Endothelial cell (in vitro differentiated cells): ENCODE data around the gene ANKUB1. TPM values are rescaled to one million over a fixed set of nuclear protein-coding genes. Genes with fewer than 3 reads are reported as not detected.
A peak's percentile ranks its signal among the peaks of the same experiment; 100 is the strongest.

Experiments used
- DNase-seq: peaks from one replicate; pipeline ENCODE4 v3.0.0; 2021; ENCODE audit warnings: low spot score
- H3K27ac Mint-ChIP-seq: one replicate; pipeline ENCODE4 v1.8.0; 2021; ENCODE audit warnings: mixed read lengths, inconsistent platforms; ENCODE audit not compliant: unreplicated experiment
- H3K27me3 Mint-ChIP-seq: one replicate; pipeline ENCODE4 v1.8.0; 2021; ENCODE audit warnings: mild to moderate bottlenecking, moderate library complexity, mixed read lengths, inconsistent platforms; ENCODE audit not compliant: unreplicated experiment
- H3K36me3 Mint-ChIP-seq: one replicate; pipeline ENCODE4 v1.8.0; 2021; ENCODE audit warnings: mild to moderate bottlenecking, low read depth, mixed read lengths, inconsistent platforms; ENCODE audit not compliant: unreplicated experiment
- H3K4me1 Mint-ChIP-seq: one replicate; pipeline ENCODE4 v1.8.0; 2021; ENCODE audit warnings: mild to moderate bottlenecking, mixed read lengths, inconsistent platforms; ENCODE audit not compliant: unreplicated experiment
- H3K4me3 Mint-ChIP-seq: one replicate; pipeline ENCODE4 v1.8.0; 2021; ENCODE audit warnings: mild to moderate bottlenecking, mixed read lengths, inconsistent platforms; ENCODE audit not compliant: unreplicated experiment
- H3K9me3 Mint-ChIP-seq: one replicate; pipeline ENCODE4 v1.8.0; 2021; ENCODE audit warnings: mixed read lengths, inconsistent platforms; ENCODE audit not compliant: unreplicated experiment
- total RNA-seq: library from RNA; stranded (reverse); fragmentation: NEBNext Ultra II Directional; extraction: Animal tissue kit (Norgen Biotek cat#: 25700); gene quantifications from one replicate; pipeline ENCODE4 v1.2.1, GENCODE V29; 2021; ENCODE audit not compliant: unreplicated experiment
- TF ChIP-seq, protein P1 (sequence below): fragments of 200-600 bp; sonication (generic); IDR thresholded peaks from one replicate; pipeline ENCODE4 v1.5.0; 2021; ENCODE audit warnings: antibody characterized with exemption; ENCODE audit not compliant: unreplicated experiment

ANKUB1 gene
- total RNA-seq, 1 donor from 2014 or later: not detected

DNA sequence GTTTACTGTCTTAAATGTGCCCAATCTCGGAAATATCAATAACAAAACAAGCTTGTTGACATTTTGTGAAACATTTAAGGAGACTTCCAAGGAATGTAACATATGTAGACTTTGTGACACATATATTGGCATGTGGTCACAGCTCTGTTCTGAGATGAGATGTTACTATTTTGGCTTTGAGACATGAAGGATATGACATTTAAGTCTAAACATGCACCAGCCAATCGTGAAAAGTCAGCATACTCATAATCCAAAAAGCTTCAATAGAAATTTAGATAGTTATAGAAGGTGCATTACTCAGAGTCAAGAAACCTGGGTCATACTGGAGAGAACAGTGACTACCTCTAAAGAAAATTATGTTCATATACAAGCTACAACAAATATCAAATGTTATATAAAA lies 53.5 kb downstream of the ANKUB1 start:
- no peaks in the 10 kb centered on the region for H3K36me3 Mint-ChIP-seq
- TF ChIP-seq, protein P1, sequence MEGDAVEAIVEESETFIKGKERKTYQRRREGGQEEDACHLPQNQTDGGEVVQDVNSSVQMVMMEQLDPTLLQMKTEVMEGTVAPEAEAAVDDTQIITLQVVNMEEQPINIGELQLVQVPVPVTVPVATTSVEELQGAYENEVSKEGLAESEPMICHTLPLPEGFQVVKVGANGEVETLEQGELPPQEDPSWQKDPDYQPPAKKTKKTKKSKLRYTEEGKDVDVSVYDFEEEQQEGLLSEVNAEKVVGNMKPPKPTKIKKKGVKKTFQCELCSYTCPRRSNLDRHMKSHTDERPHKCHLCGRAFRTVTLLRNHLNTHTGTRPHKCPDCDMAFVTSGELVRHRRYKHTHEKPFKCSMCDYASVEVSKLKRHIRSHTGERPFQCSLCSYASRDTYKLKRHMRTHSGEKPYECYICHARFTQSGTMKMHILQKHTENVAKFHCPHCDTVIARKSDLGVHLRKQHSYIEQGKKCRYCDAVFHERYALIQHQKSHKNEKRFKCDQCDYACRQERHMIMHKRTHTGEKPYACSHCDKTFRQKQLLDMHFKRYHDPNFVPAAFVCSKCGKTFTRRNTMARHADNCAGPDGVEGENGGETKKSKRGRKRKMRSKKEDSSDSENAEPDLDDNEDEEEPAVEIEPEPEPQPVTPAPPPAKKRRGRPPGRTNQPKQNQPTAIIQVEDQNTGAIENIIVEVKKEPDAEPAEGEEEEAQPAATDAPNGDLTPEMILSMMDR: no peak
- H3K27ac Mint-ChIP-seq: no peak overlapping the region
- peaks cover 25% of the 10 kb centered on the region for H3K4me1 Mint-ChIP-seq
- no peak for DNase-seq
- no peak overlapping the region for H3K4me3 Mint-ChIP-seq
- no peaks in the 10 kb centered on the region for H3K27me3 Mint-ChIP-seq
- no peaks in the 10 kb centered on the region for H3K9me3 Mint-ChIP-seq

DNA sequence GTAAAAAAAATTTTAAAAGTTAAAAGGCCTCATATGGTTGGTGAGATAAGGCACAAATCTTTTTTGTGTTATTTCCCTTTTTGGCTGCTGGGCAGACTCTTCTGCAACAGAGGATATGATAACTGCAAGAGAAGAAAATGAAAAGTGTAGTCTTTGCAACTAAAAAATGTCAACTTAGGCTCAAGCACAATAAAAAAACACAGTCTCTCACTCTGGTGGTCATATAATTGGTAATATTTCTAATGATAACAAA lies 55.5 kb downstream of the ANKUB1 start:
- DNase-seq: no peak
- Mint-ChIP-seq H3K27ac (peak overlapping the region; percentile 82), H3K27me3 (no peaks in the 10 kb centered on the region), H3K36me3 (no peaks in the 10 kb centered on the region), H3K9me3 (no peaks in the 10 kb centered on the region), H3K4me3 (no peak overlapping the region), H3K4me1 (peaks cover 28% of the 10 kb centered on the region)
- TF ChIP-seq, protein P1: no peak

DNA sequence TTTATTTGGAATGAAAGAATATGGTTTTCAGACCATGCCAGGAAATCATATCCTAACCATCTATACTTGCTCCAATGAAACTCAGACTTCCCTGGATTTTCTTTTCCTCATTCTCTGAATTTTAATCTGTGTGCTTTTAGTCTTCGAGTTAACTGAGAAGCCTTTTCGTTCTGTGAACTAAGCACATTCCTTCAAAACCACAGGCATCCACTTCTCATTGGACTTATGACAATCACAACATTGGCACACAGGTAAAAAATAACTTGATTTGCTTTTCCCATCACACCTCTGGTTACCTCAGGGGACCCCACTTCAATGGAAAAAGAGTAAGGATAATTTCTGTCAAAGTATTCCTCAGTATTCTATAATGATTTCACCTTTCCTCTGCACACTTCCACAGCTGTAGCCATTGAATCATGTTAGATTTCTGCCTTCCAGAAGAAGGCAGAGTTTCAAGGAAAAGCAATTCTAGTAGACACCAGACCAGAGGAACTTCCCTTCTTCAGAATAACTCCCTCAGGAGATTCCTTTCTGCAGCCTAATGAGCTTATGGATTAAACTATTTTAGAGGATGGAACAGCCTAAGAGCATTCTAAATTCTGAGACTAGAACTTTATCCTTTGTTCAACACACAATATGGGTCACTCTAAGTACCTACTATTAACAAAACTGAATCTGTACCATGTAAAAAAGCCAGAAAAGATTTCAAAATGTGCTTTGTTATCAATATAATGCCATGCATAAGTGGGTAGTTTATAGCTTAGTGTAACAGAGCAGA lies 56.0 kb downstream of the ANKUB1 start:
- Mint-ChIP-seq H3K36me3 (no peaks in the 10 kb centered on the region), H3K27ac (peak overlapping the region; percentile 82), H3K4me3 (no peak overlapping the region), H3K9me3 (no peaks in the 10 kb centered on the region), H3K4me1 (peaks cover 28% of the 10 kb centered on the region), H3K27me3 (no peaks in the 10 kb centered on the region)
- TF ChIP-seq, protein P1: no peak
- DNase-seq: no peak

DNA sequence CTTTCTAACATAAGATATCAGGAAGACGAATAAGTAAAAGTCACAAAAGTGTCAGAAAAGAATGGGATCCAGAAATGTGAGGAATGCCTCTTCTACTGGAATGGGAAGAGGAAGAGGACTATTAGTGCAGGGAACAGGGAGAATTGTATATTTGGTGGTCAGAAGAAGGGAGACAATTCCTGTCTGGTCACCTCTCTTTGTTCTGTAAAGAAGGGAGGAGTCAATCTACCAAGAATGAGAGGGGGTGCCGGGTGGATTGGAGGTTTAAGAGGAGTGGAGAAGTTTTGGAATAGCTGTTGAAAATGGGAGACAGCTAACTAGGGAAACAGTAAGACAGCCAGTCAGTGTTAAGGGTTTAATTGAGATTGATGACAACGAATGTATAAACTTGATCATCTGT lies 60.1 kb downstream of the ANKUB1 start:
- H3K27ac Mint-ChIP-seq: no peak overlapping the region
- no peaks in the 10 kb centered on the region for H3K36me3 Mint-ChIP-seq
- no peak for DNase-seq
- H3K4me3 Mint-ChIP-seq: no peak overlapping the region
- H3K9me3 Mint-ChIP-seq: no peaks in the 10 kb centered on the region
- H3K27me3 Mint-ChIP-seq: no peaks in the 10 kb centered on the region
- TF ChIP-seq, protein P1: no peak
- H3K4me1 Mint-ChIP-seq: peaks cover 14% of the 10 kb centered on the region

DNA sequence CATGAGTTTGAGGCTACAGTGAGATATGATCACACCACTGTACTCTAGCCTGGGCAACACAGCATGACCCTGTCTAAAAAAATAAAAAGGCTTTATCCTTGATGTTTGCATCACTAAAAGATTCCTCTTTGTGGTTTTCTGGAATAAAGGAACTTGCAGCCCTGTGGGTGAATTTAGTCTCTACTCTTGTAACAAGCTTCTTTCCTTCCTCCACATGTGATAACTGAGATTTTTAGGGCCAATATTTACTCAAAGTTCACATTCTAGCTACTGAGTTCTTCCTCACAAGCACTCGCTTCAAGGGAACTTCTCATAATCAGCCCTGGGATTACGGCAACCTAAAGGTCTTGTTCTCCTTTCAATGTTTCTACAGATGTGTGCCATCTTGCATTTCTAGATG lies 64.7 kb downstream of the ANKUB1 start:
- H3K36me3 Mint-ChIP-seq: no peaks in the 10 kb centered on the region
- no peak overlapping the region for H3K4me3 Mint-ChIP-seq
- H3K4me1 Mint-ChIP-seq: no peaks in the 10 kb centered on the region
- TF ChIP-seq, protein P1: no peak
- H3K9me3 Mint-ChIP-seq: no peaks in the 10 kb centered on the region
- no peak for DNase-seq
- H3K27me3 Mint-ChIP-seq: no peaks in the 10 kb centered on the region
- no peak overlapping the region for H3K27ac Mint-ChIP-seq
